HG02642 (cell line): ENCODE measurements around the gene THADA.

Experiments
- ATAC-seq: cut with Tn5 transposase; IDR thresholded peaks from one replicate; pipeline ENCODE4 v1.9.1; 2021; ENCODE audit warnings: mild to moderate bottlenecking; ENCODE audit not compliant: unreplicated experiment, poor library complexity

Gene THADA

DNA sequence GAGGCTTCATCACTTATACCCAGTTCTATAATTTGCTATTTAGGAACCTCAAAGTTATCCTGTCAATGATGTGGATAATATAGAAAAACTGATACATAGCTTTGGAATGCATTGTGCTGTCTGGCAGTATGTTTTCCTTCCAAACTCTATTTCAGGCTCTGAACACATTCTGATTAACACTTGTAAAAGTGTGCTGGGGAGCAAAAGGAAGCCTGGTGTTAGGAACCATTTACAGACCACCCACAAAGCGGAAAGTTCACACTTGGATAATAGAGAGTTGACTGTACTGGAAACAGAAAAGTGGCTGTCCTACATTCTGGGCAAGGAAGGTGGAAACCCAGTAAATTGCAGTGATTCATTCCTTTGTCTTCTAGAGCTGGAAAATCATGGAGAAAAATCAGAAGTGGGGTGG is 254.9 kb downstream of the THADA start:
- no peak for ATAC-seq

DNA sequence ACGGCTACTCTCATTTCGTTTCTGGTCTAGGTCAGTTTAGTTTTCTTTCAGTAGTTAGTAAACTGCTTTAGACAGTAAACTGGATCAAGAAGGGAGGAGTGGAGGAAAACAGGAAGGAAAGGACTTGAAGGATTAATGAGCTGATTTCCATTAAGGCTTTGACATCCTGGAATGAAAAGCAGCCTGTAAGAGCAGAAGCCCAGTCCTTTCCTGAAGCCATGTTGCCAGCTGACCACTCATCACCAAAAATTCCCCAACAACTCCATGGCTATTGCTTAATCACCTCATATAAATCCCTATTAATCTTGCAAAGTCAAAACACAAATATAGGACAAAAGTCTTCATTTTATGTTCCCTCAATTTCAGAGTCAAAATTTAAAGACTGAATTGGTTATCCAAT is 255.8 kb downstream of the THADA start:
- no peak for ATAC-seq

DNA sequence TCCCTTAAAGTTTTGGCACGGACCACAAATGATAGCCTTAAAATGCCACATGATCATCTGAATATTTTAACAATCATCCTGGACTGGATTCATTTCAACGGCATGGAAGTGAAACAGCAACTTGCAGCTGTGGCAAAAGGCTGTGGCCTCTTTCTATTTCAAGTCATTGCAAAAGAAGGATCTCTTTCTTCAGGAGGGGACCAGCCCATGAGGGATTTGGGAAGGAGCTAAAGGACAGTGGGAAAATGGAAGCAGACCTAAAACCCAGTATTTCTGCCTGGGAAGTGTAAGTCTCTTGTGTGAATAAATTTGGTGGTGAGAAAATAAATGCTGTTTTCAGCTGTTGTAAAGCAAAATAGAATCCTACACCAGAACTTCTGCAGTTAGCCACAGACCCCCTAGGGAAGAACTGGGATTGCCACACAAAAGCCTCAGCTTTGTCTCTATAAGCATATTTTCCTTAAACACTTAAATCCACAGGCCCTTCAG is 262.1 kb downstream of the THADA start:
- ATAC-seq: no peak

DNA sequence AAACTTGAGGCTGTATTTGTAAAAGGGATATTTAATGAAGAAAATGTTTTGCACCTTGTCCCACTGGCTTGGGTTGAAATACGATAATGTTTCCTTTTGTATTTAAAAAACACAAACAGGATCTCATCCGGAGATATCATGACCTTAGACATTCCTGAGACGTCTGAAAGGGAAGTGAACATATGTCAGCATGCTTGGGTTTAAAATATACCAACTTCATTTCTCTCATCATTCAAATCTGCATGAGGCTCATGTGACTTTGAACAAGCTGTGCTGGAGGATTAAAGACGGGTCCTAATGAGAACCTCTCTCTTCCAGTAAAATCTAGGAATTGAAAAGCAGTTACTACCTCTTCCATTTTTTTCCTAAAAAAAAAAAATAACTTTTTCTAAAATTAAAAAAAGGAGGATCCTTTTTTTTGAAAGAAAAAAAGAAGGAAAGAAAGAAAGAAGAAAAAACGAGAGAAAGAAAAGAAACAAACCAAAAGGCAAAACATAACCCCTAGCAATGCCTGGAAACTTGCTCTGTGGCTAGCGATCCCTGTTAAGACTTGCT is 262.7 kb downstream of the THADA start:
- no peak for ATAC-seq

DNA sequence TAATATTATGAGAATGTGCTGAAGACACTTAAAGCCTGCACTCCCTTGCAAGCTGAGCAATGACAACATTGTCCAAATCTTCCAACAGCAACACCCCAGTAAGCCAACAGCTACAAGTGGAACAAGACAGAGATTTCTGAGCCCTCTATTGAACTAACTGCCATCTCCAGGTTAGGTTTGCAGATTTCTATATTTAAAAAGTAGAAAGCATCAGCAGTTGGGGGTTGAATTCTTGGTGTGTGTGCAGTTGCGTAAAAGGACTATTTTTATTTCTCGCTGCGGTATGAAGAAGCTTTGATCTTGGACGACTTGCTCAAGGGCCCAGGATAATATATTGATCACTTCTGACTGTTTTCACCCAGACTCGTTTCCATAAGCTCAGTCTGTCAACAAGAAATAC is 263.2 kb downstream of the THADA start:
- ATAC-seq: no peak

DNA sequence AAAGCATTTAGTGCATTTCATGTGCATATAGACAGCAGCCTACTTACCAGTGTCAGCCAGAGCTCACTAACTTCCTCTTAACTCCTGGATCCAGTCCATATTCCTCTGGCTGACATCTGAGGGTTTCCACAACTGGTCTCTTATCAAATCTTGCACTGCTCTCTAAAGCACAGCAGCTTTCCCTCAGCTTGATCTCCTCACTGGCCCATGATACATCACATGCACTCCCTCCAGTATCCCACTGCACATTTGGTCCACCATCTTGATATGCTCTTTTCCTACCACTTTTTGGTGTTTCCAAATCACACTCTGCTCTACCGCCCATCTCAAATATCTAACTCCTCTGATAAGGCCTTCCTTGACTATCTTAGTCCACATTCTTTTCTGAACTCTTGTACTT is 264.4 kb downstream of the THADA start:
- ATAC-seq: no peak

DNA sequence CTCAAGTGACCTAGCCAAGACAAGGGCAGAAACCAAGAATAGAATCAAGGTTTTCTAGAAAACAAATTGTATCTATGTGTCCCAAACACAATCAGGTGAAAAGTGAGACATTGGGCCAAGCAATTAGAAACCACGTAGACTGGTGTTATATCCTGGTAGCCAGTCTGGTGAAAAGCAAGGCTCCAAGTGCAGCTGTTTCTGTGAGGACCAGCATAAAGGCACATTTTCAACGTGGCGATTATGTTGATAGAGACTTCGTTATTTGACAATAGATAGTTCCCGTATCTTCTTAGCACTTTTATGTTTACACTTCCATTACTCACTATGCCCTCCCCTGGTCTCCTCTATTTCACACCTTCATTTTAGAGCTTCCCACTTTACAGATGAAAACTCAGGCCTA is 266.2 kb downstream of the THADA start:
- ATAC-seq: no peak

DNA sequence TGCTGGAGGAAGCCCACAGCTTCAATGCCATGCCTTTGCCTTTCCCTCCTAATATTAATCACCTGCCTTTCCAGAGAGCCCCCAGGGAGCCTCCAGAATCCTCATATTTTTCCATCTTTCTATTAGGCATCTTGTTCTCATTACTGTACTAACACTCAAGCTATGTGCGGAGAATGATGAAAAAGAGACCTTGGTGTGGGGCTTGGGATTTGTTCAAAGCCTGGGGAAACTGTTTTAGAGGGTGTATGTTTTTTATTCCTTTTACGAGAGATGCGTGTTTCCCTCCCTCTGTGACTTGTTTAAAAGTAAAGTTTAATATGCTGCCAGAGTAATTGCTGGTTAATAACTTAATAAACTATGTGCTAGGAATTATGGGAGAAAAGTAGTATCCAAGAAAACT is 267.0 kb downstream of the THADA start:
- no peak for ATAC-seq

DNA sequence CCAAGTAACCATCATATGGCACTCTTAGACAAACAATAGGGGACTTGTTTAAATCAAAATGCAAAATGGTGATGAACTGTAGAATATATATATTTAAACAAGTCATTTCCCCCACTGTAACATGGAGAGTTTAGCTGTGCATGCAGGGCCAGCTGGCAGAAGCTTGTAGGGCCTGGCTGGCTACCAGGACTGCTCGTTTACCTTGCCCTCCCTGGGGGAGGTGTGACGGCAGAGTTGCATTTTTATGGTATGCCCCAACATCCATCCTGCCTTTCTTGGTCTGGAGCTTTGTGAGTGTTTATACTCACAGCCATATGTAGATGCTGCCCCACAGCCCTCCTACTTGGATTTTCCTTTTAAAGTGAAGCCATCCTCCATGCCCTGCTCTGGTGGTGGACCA is 267.7 kb downstream of the THADA start:
- ATAC-seq: no peak

DNA sequence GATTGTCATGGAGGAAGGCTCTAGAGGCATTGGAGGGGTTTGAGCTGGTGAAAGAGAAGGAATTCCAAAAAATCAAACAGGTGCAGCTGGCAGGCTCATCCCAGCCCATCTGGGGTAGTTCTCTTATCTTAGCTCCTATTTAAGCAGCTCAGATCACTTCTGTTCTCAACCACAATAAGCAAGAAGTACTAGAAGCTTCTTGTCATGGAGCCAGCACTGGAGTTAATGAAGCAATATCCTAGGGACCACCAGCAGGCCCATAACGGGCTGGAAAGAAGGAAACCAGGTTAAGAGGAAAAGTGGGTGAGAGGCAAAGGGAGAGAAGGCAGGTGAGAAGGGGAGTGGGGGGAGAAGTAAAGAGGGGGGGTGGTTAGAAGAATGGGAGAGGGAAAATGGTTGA is 268.7 kb downstream of the THADA start:
- no peak for ATAC-seq

DNA sequence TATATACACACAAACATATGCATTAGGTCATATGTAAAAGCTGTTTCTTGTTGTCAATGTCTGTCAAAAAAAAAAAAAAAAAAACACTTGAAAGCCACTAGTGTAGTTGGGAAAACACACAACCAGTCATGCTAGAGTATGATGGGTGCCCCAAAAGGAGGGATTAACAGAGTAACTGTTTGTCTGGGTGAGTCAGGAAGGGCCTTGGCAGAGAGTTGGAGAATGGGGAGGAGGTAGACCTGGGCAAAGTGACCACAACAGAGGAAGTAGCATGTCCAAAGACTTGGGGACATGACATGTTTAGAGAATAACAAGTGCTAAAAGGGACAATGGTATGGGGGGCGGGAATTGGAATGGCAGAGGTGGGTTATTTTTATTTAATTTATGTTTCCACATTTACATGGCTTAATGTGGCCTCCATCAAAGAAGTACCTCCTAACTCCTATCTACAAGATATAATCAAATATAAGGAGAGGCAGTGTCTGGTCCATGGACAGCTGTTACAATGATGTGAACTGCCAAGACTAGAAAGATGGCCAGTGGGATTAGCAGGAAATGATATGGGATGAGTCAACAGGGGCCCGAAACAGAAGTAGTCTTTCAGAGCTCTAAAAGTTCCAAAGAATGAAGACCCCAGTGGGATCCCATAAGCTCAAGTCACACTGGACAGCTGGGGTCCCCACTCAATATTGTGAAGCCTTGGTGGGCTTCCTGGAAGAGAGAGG is 269.6 kb downstream of the THADA start:
- no peak for ATAC-seq

DNA sequence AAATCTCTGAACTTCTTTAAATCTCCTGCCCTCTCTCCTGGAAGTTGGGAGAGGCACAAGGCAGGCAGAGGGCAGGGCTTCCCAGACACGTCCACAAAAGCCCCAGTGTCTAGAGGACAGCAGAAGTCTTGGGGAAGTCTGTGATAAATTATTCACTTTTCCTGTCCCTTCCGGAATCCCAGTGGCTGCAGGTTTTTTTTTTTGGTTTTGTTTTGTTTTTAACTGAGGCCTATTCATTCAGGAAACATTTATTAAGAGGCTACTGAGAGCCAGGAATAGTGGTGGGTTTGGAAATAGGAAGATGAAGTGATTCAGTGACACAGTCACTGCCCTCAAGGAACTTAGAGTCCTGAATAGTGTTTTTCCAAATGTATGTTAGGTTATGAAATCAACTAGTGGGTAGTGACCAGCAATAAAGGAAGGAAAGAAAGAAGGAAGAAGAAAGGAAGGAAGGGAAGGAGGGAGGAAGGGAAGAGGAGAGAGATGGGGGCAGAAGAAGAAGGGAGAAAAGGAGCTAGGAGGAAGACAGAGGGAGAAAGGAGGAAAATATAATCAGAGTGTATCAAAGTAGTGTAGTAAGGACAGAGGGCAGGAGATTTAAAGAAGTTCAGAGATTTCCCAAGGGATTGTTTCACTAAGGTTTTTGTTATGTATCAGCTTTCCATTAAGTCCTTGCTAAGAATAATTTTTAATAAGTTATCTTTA is 270.6 kb downstream of the THADA start:
- ATAC-seq: no peak

DNA sequence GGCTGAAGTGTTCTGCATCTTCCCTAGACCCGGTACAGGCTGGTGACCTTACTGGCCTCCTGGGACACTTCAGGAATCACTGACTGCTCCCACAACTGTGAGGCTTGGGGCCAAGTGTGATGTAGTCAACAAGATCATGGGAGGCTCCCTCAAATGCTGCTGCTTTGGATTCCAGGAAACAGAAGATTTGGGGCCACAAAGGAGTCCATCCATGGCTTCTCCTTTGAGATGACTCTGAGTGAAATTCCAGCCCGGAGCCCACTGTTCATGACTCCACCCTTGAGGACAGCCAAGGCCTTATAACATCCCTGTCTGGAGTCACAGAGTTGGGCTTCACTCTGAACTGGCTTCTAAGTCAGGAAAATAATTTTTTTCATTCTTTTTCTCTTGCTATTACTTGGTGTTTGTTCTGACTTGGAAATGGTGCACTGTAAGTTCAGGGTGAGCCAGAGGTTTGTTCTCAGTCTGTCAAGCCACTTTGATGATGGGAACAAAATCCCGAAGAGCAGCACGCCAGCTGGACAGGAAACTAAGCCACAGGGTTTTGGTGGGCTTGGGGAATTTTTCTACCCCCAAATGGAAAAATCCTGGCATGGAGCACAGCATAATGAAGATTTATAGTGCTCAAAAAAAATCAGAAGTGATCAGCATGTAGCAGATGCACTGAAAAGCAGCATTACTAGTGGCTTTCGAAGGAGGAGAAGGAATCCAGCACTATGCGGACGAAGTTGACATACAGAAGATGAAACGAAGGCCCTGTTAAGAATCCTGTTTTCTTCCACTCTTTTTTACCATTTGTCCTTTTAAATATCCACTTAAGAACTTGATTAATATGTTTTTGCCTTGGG is 271.4 kb downstream of the THADA start:
- no peak for ATAC-seq

DNA sequence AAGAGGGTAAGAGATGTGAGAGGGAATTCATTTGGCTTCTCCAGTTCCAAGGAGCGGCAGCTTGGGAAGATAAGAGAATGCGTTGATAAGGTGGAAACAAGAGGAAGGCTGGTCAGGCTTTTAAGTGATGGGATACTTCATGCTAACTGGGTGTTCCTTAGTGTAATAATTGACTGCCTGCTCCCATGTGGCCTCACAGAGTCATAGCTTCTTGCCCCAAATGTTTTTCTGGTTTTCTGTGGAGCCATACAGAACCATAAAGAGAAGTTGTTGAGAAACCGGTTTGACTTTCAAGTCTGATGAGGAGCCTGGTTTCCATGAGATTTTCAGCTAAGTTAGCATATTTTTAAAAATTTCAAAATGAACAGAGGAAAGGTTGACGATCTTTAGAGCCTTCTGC is 272.0 kb downstream of the THADA start:
- ATAC-seq: no peak

DNA sequence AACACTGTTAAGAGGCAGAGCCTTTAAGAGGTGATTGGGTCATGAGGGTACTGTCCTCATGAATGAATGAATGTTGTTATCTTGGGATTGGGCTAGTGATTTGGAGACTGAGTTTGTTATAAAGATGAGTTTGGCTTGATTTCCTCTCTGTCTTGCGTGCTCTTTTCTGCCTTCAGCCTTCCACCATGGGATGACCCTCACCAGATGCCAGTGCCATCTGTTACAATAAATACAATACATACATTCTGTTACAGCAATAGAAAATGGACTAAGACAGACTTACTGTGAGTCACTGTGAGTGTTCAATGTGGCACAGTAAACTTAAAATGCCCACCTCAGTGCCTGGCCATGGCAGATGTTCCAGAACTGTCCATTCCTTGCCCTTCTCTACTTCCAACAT is 274.4 kb downstream of the THADA start:
- no peak for ATAC-seq

DNA sequence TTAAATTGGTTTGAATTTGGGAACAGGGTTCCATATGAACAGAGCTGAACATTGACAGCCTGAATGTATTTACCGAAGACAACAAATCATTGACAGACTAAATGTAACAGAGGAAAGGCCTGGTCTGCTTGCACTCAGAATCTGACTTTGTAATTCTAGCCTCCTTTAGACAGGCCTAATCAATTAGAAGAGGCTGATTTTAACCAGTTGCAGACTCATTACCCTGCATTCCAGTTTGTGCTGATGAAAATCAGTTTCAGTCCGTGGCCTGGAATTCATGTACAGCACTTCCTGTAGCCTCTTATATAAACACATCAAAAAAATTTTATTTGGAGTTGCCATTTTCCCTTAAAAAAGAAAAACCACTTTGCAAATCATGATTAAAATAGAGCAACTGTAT is 276.3 kb downstream of the THADA start:
- no peak for ATAC-seq

DNA sequence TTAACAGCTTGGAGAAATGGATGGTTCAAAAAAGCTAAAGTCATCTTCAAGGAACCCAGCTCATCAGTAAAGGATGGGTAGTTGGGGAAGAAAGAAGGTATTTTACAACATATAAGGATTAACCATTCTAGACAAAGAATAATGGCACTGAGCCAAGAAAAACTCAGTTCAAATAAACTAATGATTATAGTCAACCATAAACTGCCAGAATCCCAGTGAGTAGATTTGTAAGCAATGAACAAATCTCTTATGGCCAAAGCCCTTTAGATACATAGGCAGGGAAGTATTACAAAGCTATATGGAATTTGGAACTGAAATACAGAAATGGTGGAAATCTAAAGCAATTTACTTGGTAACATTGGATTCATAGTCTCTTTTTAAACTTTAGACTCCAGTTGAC is 277.0 kb downstream of the THADA start:
- no peak for ATAC-seq

DNA sequence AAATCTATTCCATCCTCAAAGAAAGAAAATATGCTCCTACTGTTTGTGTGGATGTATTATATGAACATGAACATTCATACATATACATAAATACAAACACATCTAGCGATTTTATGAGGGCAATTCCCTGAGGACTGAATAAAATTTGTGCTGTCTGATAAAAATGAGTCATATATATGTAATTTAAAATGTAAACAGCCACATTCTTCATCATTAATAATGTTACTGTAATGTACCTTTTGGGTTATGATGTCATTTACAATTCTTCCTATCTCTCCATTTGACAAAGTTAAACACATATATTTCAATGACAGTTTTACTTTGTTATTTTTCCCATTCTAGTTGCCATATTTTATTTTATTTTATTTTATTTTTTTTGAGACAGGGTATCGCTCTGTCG is 278.2 kb downstream of the THADA start:
- ATAC-seq: no peak

DNA sequence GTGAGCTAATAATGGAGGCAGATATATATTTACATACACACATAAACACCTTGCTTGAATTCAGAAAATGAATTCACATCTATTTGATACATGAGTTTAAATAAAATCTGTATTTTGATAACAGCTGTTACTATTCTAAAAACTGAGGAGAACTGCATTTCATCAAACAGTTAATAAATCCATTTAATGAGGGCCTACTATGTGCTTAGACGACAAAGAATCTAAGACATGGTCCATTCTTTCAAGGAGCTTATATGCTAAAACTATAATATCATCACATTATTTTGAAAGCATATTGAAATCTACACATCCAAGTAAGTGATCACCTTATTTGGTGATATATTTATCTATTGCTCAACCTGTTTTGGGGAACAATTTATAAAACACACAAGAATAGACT is 278.6 kb downstream of the THADA start:
- ATAC-seq: no peak

DNA sequence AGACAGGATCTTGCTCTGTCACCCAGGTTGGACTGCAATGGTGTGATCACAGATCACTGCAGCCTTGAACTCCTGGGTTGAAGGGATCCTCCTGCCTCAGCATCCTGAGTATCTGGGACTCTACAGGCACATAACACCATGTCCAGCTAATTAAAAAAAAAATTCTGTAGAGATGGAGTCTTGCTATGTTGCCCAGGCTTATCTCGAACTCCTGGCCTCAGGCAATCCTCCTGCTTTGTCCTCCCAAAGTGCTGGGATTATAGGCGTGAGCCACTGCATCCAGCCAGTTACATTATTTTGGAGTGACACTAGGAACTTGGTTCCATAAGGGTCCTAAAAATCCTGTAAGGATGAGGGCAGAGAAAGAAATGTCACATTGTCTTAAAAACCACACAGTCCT is 280.4 kb downstream of the THADA start:
- ATAC-seq: no peak
